A549 (cell line): ENCODE measurements around the gene CTNNBL1. TPM values are rescaled to one million over a fixed set of nuclear protein-coding genes. Genes with fewer than 3 reads are reported as not detected.

Source experiments
- ATAC-seq, 2 experiments: fragments of 200-7000 bp in 1 of 2; fragments of >200 bp in 1 of 2; cut with Nextera tagmentation in 1 of 2; cut with Tn5 transposase in 1 of 2; 3 replicates each; pipeline versions ENCODE4 v1.8.0 to v1.9.1; 2018 to 2020; ENCODE audit warnings: mild to moderate bottlenecking in 1 of 2, moderate library complexity in 1 of 2
- CTCF ChIA-PET: fragments of 300-600 bp; sonication (Branson Sonifier 250); formaldehyde crosslinking; extraction: SDS; loops from one replicate; lab custom pipeline; 2021; ENCODE audit warnings: antibody characterized with exemption, inconsistent platforms; lab: Yijun Ruan, JAX
- POLR2A ChIA-PET: fragments of 350-600 bp; formaldehyde crosslinking; extraction: SDS; loops from one replicate; lab custom pipeline; 2021; ENCODE audit warnings: antibody characterized with exemption, inconsistent platforms; lab: Yijun Ruan, JAX
- DNase-seq, 2 experiments: peaks; one replicate each; pipeline versions ENCODE4 v3.0.0 to v3.0.0-alpha.2; 2011 to 2016; ENCODE audit warnings: low read depth in 1 of 2, low spot score in 1 of 2
- FAIRE-seq: peaks from 2 replicates; lab custom pipeline; 2011; peaks lifted over from hg19 to GRCh38; lab: Jason Lieb, UNC
- H3K27ac ChIP-seq, 2 experiments: fragments of >200 bp; sonication (Bioruptor Twin); formaldehyde crosslinking; 3 replicates each; pipeline ENCODE4 v1.5.1; 2016 to 2017
- H3K4me1 ChIP-seq: fragments of >200 bp; sonication (Bioruptor Twin); formaldehyde crosslinking; 3 replicates; pipeline ENCODE4 v1.6.1; 2016
- H3K4me2 ChIP-seq: fragments of >200 bp; sonication (Bioruptor Twin); formaldehyde crosslinking; 3 replicates; pipeline ENCODE4 v1.6.1; 2016
- H3K4me3 ChIP-seq: fragments of >200 bp; sonication (Bioruptor Twin); formaldehyde crosslinking; 3 replicates; pipeline ENCODE4 v1.5.1; 2016
- H3K9me3 ChIP-seq: fragments of >200 bp; sonication (Bioruptor Twin); formaldehyde crosslinking; 3 replicates; pipeline ENCODE4 v1.6.1; 2016
- BHLHE40 ChIP-seq: IDR thresholded peaks from 2 replicates; pipeline ENCODE4 v1.6.1; 2012; ENCODE audit warnings: low read depth, low read length, inconsistent platforms
- E2F6 ChIP-seq: IDR thresholded peaks from 2 replicates; pipeline ENCODE4 v1.6.1; 2012; ENCODE audit warnings: low read depth, borderline replicate concordance
- EHF ChIP-seq: fragments of 250-450 bp; sonication (Bioruptor Pico); IDR thresholded peaks from 2 replicates; pipeline ENCODE4 v1.5.0; 2020; ENCODE audit warnings: mild to moderate bottlenecking
- ELK1 ChIP-seq: fragments of 150-350 bp; IDR thresholded peaks from 2 replicates; pipeline ENCODE4 v1.6.1; 2014; ENCODE audit warnings: low read depth, mild to moderate bottlenecking, low read length
- ESRRA ChIP-seq: fragments of 150-350 bp; IDR thresholded peaks from 2 replicates; pipeline ENCODE4 v1.6.1; 2014; ENCODE audit warnings: mild to moderate bottlenecking, low read length, borderline replicate concordance
- FOSB ChIP-seq: fragments of 250-450 bp; sonication (Bioruptor Pico); IDR thresholded peaks from 2 replicates; pipeline ENCODE4 v1.5.0; 2020; ENCODE audit warnings: mild to moderate bottlenecking, moderate library complexity
- HDAC2 ChIP-seq: fragments of 200-600 bp; sonication (generic); IDR thresholded peaks from 2 replicates; pipeline ENCODE4 v1.6.1; 2016
- HOXB13 ChIP-seq: fragments of 250-450 bp; sonication (Bioruptor Pico); IDR thresholded peaks from 2 replicates; pipeline ENCODE4 v1.5.0; 2020; ENCODE audit warnings: low read depth, mild to moderate bottlenecking, moderate library complexity
- KDM1A ChIP-seq: fragments of 200-600 bp; sonication (generic); IDR thresholded peaks from 2 replicates; pipeline ENCODE4 v1.6.1; 2016; ENCODE audit warnings: low read depth, mild to moderate bottlenecking
- MAZ ChIP-seq: fragments of 150-350 bp; IDR thresholded peaks from 2 replicates; pipeline ENCODE4 v1.6.1; 2014; ENCODE audit warnings: antibody characterized with exemption, low read depth, low read length, borderline replicate concordance
- MYC ChIP-seq: IDR thresholded peaks from 2 replicates; pipeline ENCODE4 v1.6.1; 2012; ENCODE audit warnings: mild to moderate bottlenecking, inconsistent platforms, low read length, improper control_type of control experiment, borderline replicate concordance
- NFE2L2 ChIP-seq: fragments of 150-350 bp; conservative IDR thresholded peaks from 2 replicates; pipeline ENCODE4 v1.6.1; 2014; ENCODE audit warnings: low read length
- NPAS2 ChIP-seq: fragments of 250-450 bp; sonication (Bioruptor Pico); IDR thresholded peaks from 2 replicates; pipeline ENCODE4 v1.8.0; 2022; ENCODE audit warnings: mild to moderate bottlenecking, moderate library complexity, borderline replicate concordance
- PBX3 ChIP-seq: IDR thresholded peaks from 2 replicates; pipeline ENCODE4 v1.6.1; 2012
- POLR2A ChIP-seq: IDR thresholded peaks from 2 replicates; pipeline ENCODE4 v1.6.1; 2012; ENCODE audit warnings: mild to moderate bottlenecking, low read length
- RAD21 ChIP-seq, 2 experiments: fragments of >200 bp in 1 of 2; sonication (Bioruptor Twin) in 1 of 2; formaldehyde crosslinking in 1 of 2; IDR thresholded peaks in 1 of 2; conservative IDR thresholded peaks in 1 of 2; 2 replicates in 1 of 2; 3 replicates in 1 of 2; pipeline ENCODE4 v1.6.1; 2012 to 2018; ENCODE audit warnings: inconsistent platforms in 1 of 2
- RCOR1 ChIP-seq: fragments of 150-350 bp; IDR thresholded peaks from 2 replicates; pipeline ENCODE4 v1.6.1; 2014; ENCODE audit warnings: antibody characterized with exemption, low read length, low read depth
- REST ChIP-seq: fragments of 200-600 bp; sonication (generic); IDR thresholded peaks from 2 replicates; pipeline ENCODE4 v1.6.1; 2016; ENCODE audit warnings: antibody characterized with exemption, mild to moderate bottlenecking, moderate library complexity
- RNF2 ChIP-seq: fragments of 200-600 bp; sonication (generic); IDR thresholded peaks from 2 replicates; pipeline ENCODE4 v1.6.1; 2016; ENCODE audit warnings: low read depth, mild to moderate bottlenecking, antibody characterized with exemption, moderate library complexity, borderline replicate concordance
- TFCP2L1 ChIP-seq: fragments of 250-450 bp; sonication (Bioruptor Pico); IDR thresholded peaks from 2 replicates; pipeline ENCODE4 v1.5.0; 2021; ENCODE audit warnings: mild to moderate bottlenecking
- TP53 ChIP-seq: fragments of 250-450 bp; sonication (Bioruptor Pico); IDR thresholded peaks from 2 replicates; pipeline ENCODE4 v1.5.0; 2021; ENCODE audit warnings: mild to moderate bottlenecking, moderate library complexity
- ZSCAN20 ChIP-seq: fragments of 250-450 bp; sonication (Bioruptor Pico); IDR thresholded peaks from 2 replicates; pipeline ENCODE4 v1.8.0; 2022; ENCODE audit warnings: mild to moderate bottlenecking, moderate library complexity
- WGBS: methylation state at CpG from one replicate; pipeline ENCODE4 v1.1.6; 2017; ENCODE audit errors: missing lambda C conversion rate; 5-methylcytosine and 5-hydroxymethylcytosine counted together
- polyA plus RNA-seq, 4 experiments: library from polyadenylated mRNA; depleted of rRNA in 3 of 4; stranded (reverse); fragments of >200 nt; fragmentation: RNase III in 1 of 4; extraction: RNeasy Plus Mini Kit Qiagen cat#74134 plus additional on column Dnase treatment in 1 of 4; gene quantifications; 2 replicates in 3 of 4; 3 replicates in 1 of 4; pipeline ENCODE4 v1.2.3, GENCODE V29; 2011 to 2017

CTNNBL1 gene
- polyA plus RNA-seq, 2 of the 4 experiments (the other 2 are of a cell fraction) = 41.0 to 59.9 TPM

- WGBS = 93% methylated on average over 9 of the region's 9 CpGs
- no peaks in the 10 kb centered on the region for H3K9me3 ChIP-seq
- no peak overlapping the region for H3K27ac ChIP-seq
- ChIA-PET CTCF (interaction anchor here (1.7 kb wide), 1 partner anchor 14 kb away, joined by 5 read pairs; no protein-coding TSS in a partner anchor), POLR2A (no interaction called here)
- no peak overlapping the region for H3K4me2 ChIP-seq
- no peak for ATAC-seq
- no peak for FAIRE-seq
- TF ChIP-seq TFCP2L1 (no peak), REST (no peak), NPAS2 (CRISPR knock-in tag) (no peak), MAZ (no peak), TP53 (CRISPR knock-in tag) (no peak), E2F6 (no peak), HDAC2 (no peak), HOXB13 (no peak)
- no peak for DNase-seq
- H3K4me1 ChIP-seq = no peaks in the 10 kb centered on the region
- H3K4me3 ChIP-seq = no peak overlapping the region
These were observed 18.4 kb downstream of the CTNNBL1 start for GRCh38 chr20:37711994-37712964.

- TF ChIP-seq POLR2A = no peak
- TF ChIP-seq RAD21 (conservative IDR thresholded peaks at IDR 0.05 in 1 of 2, IDR thresholded peaks at IDR 0.05 in 1 of 2) = no peak
- TF ChIP-seq HOXB13 = no peak
- TF ChIP-seq RCOR1 = no peak
- TF ChIP-seq, all 56 proteins: peak for 0
- ChIA-PET POLR2A (no interaction called here), CTCF (interaction anchor here (0.9 to 1.7 kb wide), 2 partner anchors 13 to 15 kb away, joined by 3 to 5 read pairs; no protein-coding TSS in a partner anchor)
- no peak for FAIRE-seq
- no peak overlapping the region for H3K4me2 ChIP-seq
- ATAC-seq = no peak
- H3K4me1 ChIP-seq = no peaks in the 10 kb centered on the region
- no peak overlapping the region for H3K27ac ChIP-seq
- WGBS = 93% methylated on average over 4 of the region's 4 CpGs
- H3K9me3 ChIP-seq = no peaks in the 10 kb centered on the region
- DNase-seq = no peak
- H3K4me3 ChIP-seq = no peak overlapping the region
These were observed 19.6 kb downstream of the CTNNBL1 start for GRCh38 chr20:37713396-37713795.

GRCh38 chr20:37714978-37715672, 21.3 kb downstream of the CTNNBL1 start:
- 88% methylated on average over 10 of the region's 10 CpGs for WGBS
- CTCF ChIA-PET = interaction anchor here (1.1 kb wide), 1 partner anchor 18 kb away, joined by 3 read pairs; no protein-coding TSS in a partner anchor
- no peak overlapping the region for H3K27ac ChIP-seq

More at GRCh38 chr20:37714978-37715672, 21.3 kb downstream of the CTNNBL1 start:
- no peak for TF ChIP-seq RNF2
- no peak for TF ChIP-seq MYC
- TF ChIP-seq FOSB (CRISPR knock-in tag) = no peak
- no peak for TF ChIP-seq ESRRA
- TF ChIP-seq HOXB13 = no peak
- no peak for TF ChIP-seq ZSCAN20 (CRISPR knock-in tag)
- no peak for TF ChIP-seq MAZ
- TF ChIP-seq KDM1A = no peak
- TF ChIP-seq POLR2A = no peak
- no peak for TF ChIP-seq BHLHE40
- no peak for TF ChIP-seq ELK1
- no peak for TF ChIP-seq EHF (CRISPR knock-in tag)
- TF ChIP-seq PBX3 = no peak
- TF ChIP-seq NFE2L2 = no peak
- Histone ChIP-seq H3K9me3 (no peaks in the 10 kb centered on the region), H3K4me2 (no peak overlapping the region), H3K4me1 (no peaks in the 10 kb centered on the region), H3K4me3 (no peak overlapping the region)
- no peak for FAIRE-seq
- POLR2A ChIA-PET = no interaction called here
- no peak for ATAC-seq
- no peak for DNase-seq
